Measurements from ENCODE around the gene C1GALT1. TPM values are rescaled to one million over a fixed set of nuclear protein-coding genes. Genes with fewer than 3 reads are reported as not detected.
"Not testable (repeated sequence)": the region's sequence is repeated elsewhere in the genome, so short reads cannot be mapped to it uniquely, and the experiment has no call there.

C1GALT1 gene
- 100 to 1,000 TPM in 1 of 6 donors, 10 to 100 TPM in 5; 56.2 to 102 (median 83.6) TPM for polyA plus RNA-seq (ENCODE audit: low read depth in 6 of 6)

DNA sequence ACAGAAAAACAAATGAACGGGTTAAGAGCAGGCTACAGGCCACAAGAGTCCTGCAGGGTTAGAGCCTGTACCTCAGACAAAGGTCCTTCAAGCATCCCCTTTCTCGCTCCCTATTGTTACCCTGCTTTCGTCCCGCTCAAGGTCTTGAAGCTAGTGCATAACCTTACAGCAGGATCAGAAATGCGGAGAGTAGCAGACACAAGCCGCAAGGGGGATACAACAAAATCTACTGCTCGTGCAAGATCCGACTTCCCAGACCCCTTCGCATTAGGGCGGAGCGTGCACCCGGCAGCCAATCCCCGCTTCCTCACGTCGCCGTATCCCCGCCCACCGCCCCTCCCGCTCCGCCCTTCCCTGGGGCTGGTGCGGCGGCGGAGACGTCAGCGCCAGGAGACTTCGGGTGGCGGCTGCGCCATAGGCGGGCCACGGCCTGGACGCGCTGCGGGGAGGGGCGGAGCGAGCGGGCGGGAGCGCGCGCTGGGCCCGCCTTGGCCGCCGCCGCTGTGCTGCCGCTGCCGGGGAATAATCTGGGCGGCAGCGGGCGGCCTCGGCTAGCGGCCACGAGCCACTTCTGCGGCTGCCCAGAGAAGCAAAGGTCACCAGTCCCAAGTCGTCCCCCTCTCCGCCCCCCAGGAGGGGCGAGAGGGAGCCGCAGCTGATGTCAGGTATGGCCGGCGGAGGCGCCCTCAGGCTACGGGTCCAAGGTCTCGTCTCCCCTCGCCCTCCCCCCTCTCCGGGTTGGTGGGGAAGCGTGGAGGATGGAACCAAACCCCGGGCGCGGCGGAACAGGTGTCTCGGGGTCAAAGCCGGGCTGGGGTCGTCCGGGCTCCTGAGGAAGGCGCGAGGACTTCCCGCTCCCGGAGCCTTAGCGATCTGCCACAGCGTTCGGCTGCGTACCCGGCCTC is at the start of gene C1GALT1:
Gene C1GALT1 (plus strand): TSS at position 389 of the 905 bp plus-strand sequence. CDS start 51,776 bp downstream, outside the sequence.
- Mint-ChIP-seq H3K9me3 (no peaks in the 10 kb centered on the region), H3K4me3 (peak within 1 kb of the TSS; percentile 87 to 98 (median 94)), H3K27me3 (no peaks in the 10 kb centered on the region), H3K36me3 (peaks cover 0 to 10% of the 10 kb centered on the region in 2 donors), H3K27ac (peak within 1 kb of the TSS; percentile 92 to 99 (median 96)), H3K4me1 (peaks cover 10 to 27% (median 24%) of the 10 kb centered on the region in 3 donors)
- ATAC-seq (ENCODE audit: low read depth in 2 of 2), result peak; percentile 74 to 75
- DNase-seq, result peak; percentile 97

DNA sequence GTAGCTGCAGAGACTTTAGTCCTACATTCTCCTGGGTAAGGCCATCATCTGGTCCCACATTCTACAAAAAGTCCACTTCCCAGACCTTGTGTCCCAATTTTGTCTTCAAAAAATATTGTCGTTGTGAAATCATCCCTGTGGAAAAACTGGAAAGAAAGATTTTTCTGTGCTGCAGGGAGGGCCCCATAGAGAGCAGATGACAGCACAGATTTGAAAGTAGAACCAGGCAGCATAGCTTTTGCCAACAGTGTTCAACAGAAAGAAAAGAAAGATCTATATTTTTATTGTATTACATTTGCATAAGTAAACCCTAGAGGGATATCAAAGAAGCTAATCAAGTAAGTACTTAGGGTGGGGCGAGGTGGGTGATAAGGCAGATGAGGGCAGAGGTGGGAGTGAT is 48.3 kb upstream of the C1GALT1 start:
- Mint-ChIP-seq H3K27me3 (peaks cover 0 to 3% (median 0%) of the 10 kb centered on the region in 3 donors), H3K4me1 (peaks cover 10 to 29% (median 16%) of the 10 kb centered on the region in 3 donors), H3K36me3 (no peaks in the 10 kb centered on the region), H3K4me3 (no peak overlapping the region), H3K9me3 (peaks cover 0 to 5% (median 1%) of the 10 kb centered on the region in 7 donors), H3K27ac (peak overlapping the region in 1 of 6 donors; percentile 7)
- ATAC-seq (ENCODE audit: low read depth in 2 of 2) (no peak), DNase-seq (no peak)

DNA sequence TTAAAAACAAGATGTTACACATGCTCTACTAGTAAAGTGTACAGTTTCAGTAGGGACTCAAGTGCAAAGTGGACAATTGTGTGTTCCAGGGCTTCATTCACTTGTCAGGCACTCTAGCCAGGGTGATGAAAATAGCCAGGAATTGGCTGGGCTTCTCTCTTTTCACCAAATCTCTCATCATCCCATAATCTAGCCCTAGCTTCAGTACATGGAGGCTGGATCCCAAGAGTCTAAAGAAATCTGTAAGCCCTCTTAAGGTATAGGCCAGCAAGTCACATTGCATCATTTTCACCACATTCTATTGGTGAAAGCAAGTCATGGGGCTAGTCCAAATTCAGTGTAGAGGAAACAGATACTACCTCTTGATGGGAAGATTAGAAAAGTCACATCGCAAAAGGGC is 47.3 kb upstream of the C1GALT1 start:
- Mint-ChIP-seq H3K27ac (no peak overlapping the region), H3K27me3 (peaks cover 0 to 3% (median 0%) of the 10 kb centered on the region in 3 donors)

DNA sequence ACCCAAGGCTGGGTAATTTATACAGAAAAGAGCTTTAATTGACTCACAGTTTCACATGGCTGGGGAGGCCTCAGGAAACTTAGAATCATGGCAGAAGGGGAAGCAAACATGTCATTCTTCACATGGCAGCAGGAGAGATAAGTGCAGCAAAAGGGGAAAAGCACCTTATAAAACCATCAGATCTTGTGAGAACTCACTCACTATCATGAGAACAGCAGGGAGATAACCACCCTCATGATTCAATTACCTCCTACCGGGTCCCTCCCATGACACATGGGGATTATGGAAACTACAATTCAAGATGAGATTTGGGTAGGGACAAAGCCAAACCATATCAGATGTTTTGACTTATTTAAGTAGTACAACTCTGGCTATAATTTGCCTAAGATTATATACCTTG is 46.4 kb upstream of the C1GALT1 start:
- H3K9me3 Mint-ChIP-seq; DNase-seq; H3K36me3 Mint-ChIP-seq; H3K27me3 Mint-ChIP-seq; ATAC-seq (ENCODE audit: low read depth in 2 of 2): not testable (repeated sequence)
- peak overlapping the region in 3 of 6 donors; percentile 16 to 79 (median 28) for H3K27ac Mint-ChIP-seq
- peak overlapping the region in 3 of 8 donors; percentile 58 to 71 (median 58) for H3K4me3 Mint-ChIP-seq
- H3K4me1 Mint-ChIP-seq, result peaks cover 10 to 27% (median 14%) of the 10 kb centered on the region in 3 donors

More for the DNA sequence above, 47.3 kb upstream of the C1GALT1 start:
- H3K36me3 Mint-ChIP-seq, result no peaks in the 10 kb centered on the region
- DNase-seq, result no peak
- H3K4me3 Mint-ChIP-seq, result no peak overlapping the region
- H3K9me3 Mint-ChIP-seq, result peaks cover 0 to 6% (median 3%) of the 10 kb centered on the region in 7 donors
- peaks cover 10 to 29% (median 16%) of the 10 kb centered on the region in 3 donors for H3K4me1 Mint-ChIP-seq
- no peak for ATAC-seq (ENCODE audit: low read depth in 2 of 2)

DNA sequence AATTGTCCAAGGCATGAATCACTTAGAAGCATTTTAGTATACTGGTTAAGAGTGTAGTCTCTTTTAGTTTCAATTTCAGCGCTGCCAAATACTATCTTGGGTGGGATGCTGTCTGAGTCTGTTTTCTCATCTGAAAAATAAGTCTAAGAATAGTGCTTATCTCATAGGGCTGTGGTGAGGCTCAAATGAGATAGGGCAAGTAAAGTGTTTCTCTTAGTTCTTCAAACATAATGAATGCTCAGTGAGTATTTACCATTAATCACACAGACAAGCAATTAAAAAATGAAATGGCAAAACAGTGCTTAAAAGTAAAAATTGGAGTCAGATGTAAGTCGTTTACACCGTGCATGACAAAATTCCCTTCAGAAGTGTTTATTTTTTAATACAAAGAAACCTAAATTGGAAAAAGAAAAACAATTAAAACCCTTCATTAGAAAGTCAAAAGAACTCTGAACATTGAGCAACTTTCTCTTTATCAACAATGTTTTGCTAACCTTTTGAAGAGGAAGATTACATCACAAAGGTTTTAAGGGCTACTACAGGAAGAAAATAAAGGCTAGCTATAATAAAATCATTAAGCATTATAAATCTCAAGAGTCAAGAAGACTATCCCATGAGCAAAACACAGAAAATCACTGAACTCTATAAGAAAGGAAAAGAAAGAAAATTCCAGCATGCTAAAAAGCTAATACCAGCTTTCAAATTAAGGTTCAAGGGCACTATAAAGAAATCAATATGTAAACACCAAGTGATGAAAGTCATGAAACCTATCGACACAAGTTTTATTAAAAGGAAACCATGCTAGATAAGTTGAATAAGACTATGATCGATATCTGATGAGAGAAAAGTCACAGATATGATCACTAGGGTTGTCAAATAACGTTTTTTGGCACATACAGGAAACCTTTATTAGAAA is 45.6 kb upstream of the C1GALT1 start:
- Mint-ChIP-seq H3K27ac (peak overlapping the region in 5 of 6 donors; percentile 28 to 79 (median 48)), H3K4me1 (peaks cover 4 to 27% (median 16%) of the 10 kb centered on the region in 3 donors), H3K4me3 (peak overlapping the region in 4 of 8 donors; percentile 17 to 71 (median 58)), H3K27me3 (peaks cover 0 to 3% (median 0%) of the 10 kb centered on the region in 3 donors), H3K9me3 (peaks cover 0 to 9% (median 5%) of the 10 kb centered on the region in 7 donors), H3K36me3 (no peaks in the 10 kb centered on the region)
- ATAC-seq (ENCODE audit: low read depth in 2 of 2), result peak; percentile 68 to 75
- peak; percentile 33 for DNase-seq

DNA sequence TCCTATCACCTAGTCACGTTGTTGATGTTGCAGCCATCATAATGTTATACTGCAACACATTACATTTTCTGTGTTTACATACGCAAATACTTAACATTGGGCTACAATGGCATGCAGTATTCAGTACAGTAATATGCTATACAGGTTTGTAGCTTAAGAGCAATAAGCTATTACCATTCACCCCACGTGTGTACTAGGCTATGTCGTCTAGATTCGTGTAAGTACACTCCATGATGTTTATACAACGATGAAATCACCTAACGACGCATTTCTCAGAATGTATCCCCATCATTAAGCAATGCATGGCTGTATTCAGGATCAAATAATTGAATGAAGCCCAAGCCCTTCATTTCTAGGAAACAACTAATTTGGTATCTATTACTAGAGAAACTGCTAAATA is 43.4 kb upstream of the C1GALT1 start:
- Mint-ChIP-seq H3K36me3 (no peaks in the 10 kb centered on the region), H3K9me3 (peaks cover 5 to 18% (median 9%) of the 10 kb centered on the region in 7 donors), H3K4me3 (no peak overlapping the region), H3K27ac (no peak overlapping the region), H3K4me1 (peaks cover 9 to 24% (median 18%) of the 10 kb centered on the region in 3 donors), H3K27me3 (peaks cover 0 to 3% (median 0%) of the 10 kb centered on the region in 3 donors)
- ATAC-seq (ENCODE audit: low read depth in 2 of 2) (no peak), DNase-seq (no peak)

DNA sequence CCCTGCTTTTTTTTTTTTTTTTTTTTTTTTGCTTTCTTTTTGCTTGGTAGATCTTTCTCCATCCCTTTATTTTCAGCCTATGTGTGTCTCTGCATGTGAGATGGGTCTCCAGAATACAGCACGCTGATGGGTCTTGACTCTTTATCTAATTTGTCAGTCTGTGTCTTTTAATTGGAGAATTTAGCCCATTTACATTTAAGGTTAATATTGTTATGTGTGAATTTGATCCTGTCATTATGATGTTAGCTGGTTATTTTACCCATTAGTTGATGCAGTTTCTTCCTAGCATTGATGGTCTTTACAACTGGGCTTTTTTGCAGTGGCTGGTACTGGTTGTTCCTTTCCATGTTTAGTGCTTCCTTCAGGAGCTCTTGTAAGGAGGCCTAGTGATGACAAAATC is 38.9 kb upstream of the C1GALT1 start:
- Mint-ChIP-seq H3K27ac (peak overlapping the region in 1 of 6 donors; percentile 28), H3K9me3 (peaks cover 4 to 20% (median 14%) of the 10 kb centered on the region in 7 donors), H3K4me1 (peaks cover 5 to 12% (median 11%) of the 10 kb centered on the region in 3 donors)
- not testable (repeated sequence) for H3K4me3 Mint-ChIP-seq; H3K36me3 Mint-ChIP-seq; H3K27me3 Mint-ChIP-seq; DNase-seq; ATAC-seq (ENCODE audit: low read depth in 2 of 2)

DNA sequence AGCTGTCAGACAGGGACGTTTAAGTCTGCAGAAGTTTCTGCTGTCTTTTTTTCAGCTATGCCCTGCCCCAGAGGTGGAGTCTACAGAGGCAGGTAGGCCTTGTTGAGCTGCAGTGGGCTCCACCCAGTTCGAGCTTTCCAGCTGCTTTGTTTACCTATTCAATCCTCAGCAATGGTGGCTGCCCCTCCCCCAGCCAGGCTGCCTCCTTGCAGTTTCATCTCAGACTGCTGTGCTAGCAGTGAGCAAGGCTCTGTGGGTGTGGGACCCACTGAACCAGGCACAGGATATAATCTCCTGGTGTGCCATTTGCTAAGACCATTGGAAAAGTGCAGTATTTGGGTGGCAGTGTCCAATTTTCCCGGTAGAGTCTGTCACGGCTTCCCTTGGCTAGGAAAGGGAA is 37.2 kb upstream of the C1GALT1 start:
- H3K27ac Mint-ChIP-seq; H3K36me3 Mint-ChIP-seq; H3K4me3 Mint-ChIP-seq; H3K27me3 Mint-ChIP-seq; ATAC-seq (ENCODE audit: low read depth in 2 of 2); DNase-seq: not testable (repeated sequence)
- Mint-ChIP-seq H3K4me1 (peaks cover 5 to 12% (median 11%) of the 10 kb centered on the region in 3 donors), H3K9me3 (peaks cover 2 to 20% (median 12%) of the 10 kb centered on the region in 7 donors)

DNA sequence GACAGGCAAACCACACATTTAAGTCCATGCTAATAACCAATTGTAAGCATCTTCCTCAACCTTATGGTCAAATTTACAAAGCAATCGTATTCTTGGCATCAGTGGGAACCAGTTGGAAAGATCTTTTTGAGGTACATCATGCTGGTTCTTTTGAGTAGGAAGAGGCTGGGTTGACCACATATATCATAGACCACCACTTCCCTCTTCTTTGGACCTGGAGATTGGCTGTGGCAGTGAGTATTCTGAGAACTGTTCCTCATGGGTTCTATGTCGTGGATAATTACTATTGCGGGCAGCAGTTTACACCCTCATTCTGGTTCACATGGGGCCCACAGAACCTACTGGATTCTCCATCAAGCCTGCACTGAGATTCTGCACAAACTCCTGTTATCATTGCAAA is 35.5 kb upstream of the C1GALT1 start:
- Mint-ChIP-seq H3K4me3 (no peak overlapping the region), H3K9me3 (peaks cover 0 to 20% (median 11%) of the 10 kb centered on the region in 7 donors), H3K4me1 (peaks cover 6 to 8% (median 6%) of the 10 kb centered on the region in 3 donors), H3K36me3 (no peaks in the 10 kb centered on the region), H3K27me3 (no peaks in the 10 kb centered on the region), H3K27ac (no peak overlapping the region)
- ATAC-seq (ENCODE audit: low read depth in 2 of 2) (no peak), DNase-seq (no peak)

DNA sequence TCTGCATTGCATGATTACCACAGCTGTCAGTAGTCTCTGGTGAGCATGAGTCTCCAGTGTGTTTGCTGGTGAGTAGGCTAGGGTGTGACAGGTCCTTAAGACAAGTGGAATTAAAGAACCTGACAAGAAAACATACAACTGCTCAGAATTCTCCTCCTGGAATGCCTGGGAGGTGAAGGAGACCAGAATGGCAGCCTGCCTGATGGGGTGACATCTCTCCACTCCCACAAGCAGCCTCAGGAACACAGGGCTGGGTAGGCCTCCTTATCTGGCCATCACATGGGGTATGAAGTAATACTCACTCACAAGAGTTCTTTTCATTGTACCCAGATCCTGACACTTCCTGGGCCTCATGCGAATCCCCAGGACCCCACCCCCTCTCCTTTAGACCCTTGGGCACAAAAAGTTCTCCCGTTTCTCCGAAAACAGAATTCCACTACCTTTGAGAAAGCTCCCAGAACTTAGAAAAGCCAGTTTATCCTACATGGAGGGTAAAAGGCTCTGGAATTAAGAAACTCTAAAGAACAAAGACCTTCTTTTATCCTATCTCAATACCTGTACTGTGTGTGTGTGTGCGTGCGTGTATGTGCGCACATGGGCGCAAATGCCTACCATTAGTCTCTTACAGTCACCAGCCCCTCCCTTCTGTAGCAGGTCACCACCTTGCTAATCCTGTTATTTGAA is 33.4 kb upstream of the C1GALT1 start:
- DNase-seq (no peak), ATAC-seq (ENCODE audit: low read depth in 2 of 2) (no peak)
- no peaks in the 10 kb centered on the region for H3K27me3 Mint-ChIP-seq
- H3K36me3 Mint-ChIP-seq, result peaks cover 0 to 3% of the 10 kb centered on the region in 2 donors
- H3K9me3 Mint-ChIP-seq, result peaks cover 0 to 19% (median 15%) of the 10 kb centered on the region in 7 donors
- peaks cover 3 to 14% (median 13%) of the 10 kb centered on the region in 3 donors for H3K4me1 Mint-ChIP-seq
- no peak overlapping the region for H3K4me3 Mint-ChIP-seq
- no peak overlapping the region for H3K27ac Mint-ChIP-seq

DNA sequence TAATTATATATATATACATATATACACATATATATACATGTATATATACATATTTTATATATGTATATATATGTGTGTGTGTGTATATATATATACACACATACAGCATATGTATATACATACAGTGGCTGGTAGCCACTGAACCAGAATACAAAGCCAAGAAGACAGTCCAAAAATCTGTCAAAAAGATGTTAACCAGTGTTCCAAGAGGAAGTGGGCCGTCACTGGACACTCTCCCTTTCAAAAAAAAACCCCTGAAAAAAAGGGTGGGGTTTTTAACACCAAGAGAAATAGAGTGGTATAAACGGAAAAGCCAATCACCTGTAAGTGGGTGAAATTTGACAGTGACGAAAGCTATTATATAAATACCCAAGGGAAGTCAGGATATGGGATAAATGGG is 31.1 kb upstream of the C1GALT1 start:
- Mint-ChIP-seq H3K4me3 (peak overlapping the region in 2 of 8 donors; percentile 16 to 56), H3K4me1 (peaks cover 9 to 20% (median 19%) of the 10 kb centered on the region in 3 donors), H3K9me3 (peaks cover 0 to 25% (median 11%) of the 10 kb centered on the region in 7 donors), H3K27ac (no peak overlapping the region), H3K27me3 (no peaks in the 10 kb centered on the region), H3K36me3 (peaks cover 0 to 14% of the 10 kb centered on the region in 2 donors)
- DNase-seq, result no peak
- no peak for ATAC-seq (ENCODE audit: low read depth in 2 of 2)

DNA sequence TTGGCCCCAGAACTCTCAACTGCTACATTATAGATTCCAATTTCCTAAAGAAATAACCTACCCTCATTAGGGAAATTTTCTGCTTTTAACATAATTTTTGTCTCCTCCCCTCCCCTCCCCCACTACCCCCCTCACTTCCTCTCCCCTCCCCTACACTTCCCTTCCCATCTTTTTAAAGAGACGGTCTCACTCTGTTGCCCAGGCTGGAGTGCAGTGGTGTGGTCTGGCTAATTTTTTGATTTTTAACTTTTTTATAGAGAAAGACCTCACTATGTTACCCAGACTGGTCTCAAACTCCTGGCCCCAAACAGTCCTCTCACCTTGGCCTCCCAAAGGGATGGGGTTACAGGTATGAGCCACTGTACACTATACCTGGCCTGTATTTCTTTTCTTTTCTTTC is 30.5 kb upstream of the C1GALT1 start:
- H3K4me3 Mint-ChIP-seq, result peak overlapping the region in 3 of 8 donors; percentile 41 to 74 (median 49)
- no peak for DNase-seq

More for the DNA sequence above, 30.5 kb upstream of the C1GALT1 start:
- Mint-ChIP-seq H3K27ac (peak overlapping the region in 1 of 6 donors; percentile 43), H3K36me3 (peaks cover 0 to 14% of the 10 kb centered on the region in 2 donors), H3K4me1 (peaks cover 13 to 24% (median 24%) of the 10 kb centered on the region in 3 donors), H3K27me3 (no peaks in the 10 kb centered on the region), H3K9me3 (peaks cover 0 to 25% (median 11%) of the 10 kb centered on the region in 7 donors)
- no peak for ATAC-seq (ENCODE audit: low read depth in 2 of 2)

All from naive B cell (primary cell).